IPS-15b (cell line): Measurements from ENCODE around the gene SELENON.
A peak's percentile ranks its signal among the peaks of the same experiment; 100 is the strongest.

Source experiments
- H3K27me3 ChIP-seq: one replicate; pipeline ENCODE4 v1.6.1; 2013; ENCODE audit warnings: low read length; ENCODE audit not compliant: control insufficient read depth, insufficient read depth
- H3K36me3 ChIP-seq: one replicate; pipeline ENCODE4 v1.6.1; 2013; ENCODE audit warnings: low read length; ENCODE audit not compliant: control insufficient read depth, insufficient read depth
- H3K4me1 ChIP-seq: one replicate; pipeline ENCODE4 v1.6.1; 2013; ENCODE audit warnings: mild to moderate bottlenecking, low read length; ENCODE audit not compliant: control insufficient read depth, insufficient read depth
- H3K4me3 ChIP-seq: one replicate; pipeline ENCODE4 v1.5.1; 2013; ENCODE audit warnings: low read depth, low read length
- H3K9ac ChIP-seq: one replicate; pipeline ENCODE4 v1.6.1; 2013; ENCODE audit warnings: low read depth, mild to moderate bottlenecking, low read length
- H3K9me3 ChIP-seq: one replicate; pipeline ENCODE4 v1.6.1; 2013; ENCODE audit warnings: mild to moderate bottlenecking, low read length; ENCODE audit not compliant: control insufficient read depth, insufficient read depth

SELENON gene

DNA sequence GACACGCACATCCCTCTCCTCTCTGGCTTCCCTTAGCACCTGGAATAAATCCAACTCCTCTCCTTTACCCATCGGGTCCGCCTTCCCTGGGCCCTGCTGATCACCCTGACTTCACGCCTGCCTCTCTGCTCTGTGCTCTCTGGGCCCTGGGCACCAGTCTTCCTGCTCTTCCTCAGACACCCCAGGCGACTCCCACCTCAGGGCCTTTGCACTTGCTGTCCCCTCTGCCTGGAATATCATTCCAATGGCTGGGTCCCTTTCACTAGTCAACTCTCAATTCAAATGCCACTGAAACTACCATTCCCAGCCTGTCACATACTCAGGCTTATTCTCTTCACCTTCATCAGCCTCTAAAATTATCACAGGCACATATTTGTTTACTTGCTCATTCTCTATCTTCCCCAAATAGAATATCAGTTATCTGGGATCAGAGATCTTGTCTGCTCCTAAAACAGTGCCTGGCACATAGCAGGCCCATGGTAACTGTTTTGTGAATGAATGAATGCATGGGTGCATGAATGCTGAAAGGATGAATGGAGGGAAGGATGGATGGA, 27.2 kb upstream of the SELENON start:
- no peak overlapping the region for H3K9ac ChIP-seq
- H3K4me1 ChIP-seq: no peaks in the 10 kb centered on the region
- no peaks in the 10 kb centered on the region for H3K9me3 ChIP-seq
- no peak overlapping the region for H3K4me3 ChIP-seq
- no peaks in the 10 kb centered on the region for H3K27me3 ChIP-seq
- H3K36me3 ChIP-seq: peaks cover 6% of the 10 kb centered on the region

DNA sequence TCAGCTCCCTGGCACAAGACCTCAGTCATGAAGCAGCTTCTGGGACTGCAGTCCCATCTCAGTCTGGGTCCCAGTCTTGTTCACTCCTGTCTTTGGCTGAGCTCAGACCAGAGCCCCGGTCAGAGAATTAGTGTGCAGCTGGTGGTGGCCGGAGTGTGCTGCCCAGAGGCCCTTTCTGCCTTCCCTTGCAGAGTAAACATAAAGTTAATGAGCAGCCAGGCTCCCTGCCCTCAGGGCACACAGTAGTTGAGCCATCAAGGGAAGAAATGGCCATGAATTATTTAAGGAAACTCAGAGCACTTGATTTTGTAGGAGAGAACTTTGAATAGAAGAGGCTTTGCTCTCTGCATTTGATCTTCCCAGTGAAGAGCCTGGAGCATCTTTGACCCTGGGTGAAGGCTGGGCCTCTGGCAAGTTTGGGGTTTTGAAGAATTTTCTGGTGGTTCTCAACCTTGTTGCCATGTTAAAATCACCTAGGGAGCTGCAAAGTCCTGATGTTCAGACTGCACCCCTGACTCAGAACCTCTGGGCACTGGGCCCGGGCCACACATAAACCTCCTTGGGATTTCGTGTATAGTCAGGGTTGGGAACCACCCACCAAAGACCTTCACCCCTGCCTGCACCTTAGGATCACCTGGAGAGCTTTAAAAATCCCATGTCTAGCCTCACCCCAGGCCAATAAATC, 26.4 kb upstream of the SELENON start:
- Histone ChIP-seq H3K9ac (no peak overlapping the region), H3K27me3 (no peaks in the 10 kb centered on the region), H3K9me3 (no peaks in the 10 kb centered on the region), H3K4me3 (no peak overlapping the region), H3K36me3 (peaks cover 6% of the 10 kb centered on the region), H3K4me1 (no peaks in the 10 kb centered on the region)

DNA sequence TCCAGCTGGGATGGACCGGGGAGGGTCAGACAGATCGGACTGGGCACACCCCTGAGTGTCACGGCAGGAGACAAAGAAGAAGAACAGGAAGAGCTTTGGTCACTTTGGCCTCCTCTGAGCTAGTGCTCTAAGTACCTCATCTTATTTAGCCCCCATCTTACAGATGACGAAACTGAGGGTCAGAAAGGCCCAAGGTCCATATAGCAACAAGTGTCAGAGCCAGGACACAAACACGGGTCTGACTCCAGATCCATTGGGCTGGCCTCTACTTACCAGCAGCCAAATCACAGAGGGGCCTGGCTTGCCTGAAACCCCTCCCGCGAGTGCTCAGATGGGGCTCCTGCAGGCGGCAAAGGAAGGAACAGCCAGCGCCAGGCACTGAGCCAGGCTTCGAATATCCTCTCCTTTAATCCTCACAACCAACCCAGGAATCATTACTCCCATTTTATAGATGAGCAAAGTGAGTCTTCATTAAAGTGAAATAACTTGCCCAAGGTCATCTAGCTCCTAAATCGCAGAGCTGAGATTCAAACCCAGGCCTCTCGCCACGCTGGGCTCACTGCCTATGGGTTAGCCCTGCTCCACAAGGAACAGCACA, 25.7 kb upstream of the SELENON start:
- Histone ChIP-seq H3K36me3 (peaks cover 6% of the 10 kb centered on the region), H3K27me3 (no peaks in the 10 kb centered on the region), H3K9ac (no peak overlapping the region), H3K9me3 (no peaks in the 10 kb centered on the region), H3K4me3 (no peak overlapping the region), H3K4me1 (no peaks in the 10 kb centered on the region)

DNA sequence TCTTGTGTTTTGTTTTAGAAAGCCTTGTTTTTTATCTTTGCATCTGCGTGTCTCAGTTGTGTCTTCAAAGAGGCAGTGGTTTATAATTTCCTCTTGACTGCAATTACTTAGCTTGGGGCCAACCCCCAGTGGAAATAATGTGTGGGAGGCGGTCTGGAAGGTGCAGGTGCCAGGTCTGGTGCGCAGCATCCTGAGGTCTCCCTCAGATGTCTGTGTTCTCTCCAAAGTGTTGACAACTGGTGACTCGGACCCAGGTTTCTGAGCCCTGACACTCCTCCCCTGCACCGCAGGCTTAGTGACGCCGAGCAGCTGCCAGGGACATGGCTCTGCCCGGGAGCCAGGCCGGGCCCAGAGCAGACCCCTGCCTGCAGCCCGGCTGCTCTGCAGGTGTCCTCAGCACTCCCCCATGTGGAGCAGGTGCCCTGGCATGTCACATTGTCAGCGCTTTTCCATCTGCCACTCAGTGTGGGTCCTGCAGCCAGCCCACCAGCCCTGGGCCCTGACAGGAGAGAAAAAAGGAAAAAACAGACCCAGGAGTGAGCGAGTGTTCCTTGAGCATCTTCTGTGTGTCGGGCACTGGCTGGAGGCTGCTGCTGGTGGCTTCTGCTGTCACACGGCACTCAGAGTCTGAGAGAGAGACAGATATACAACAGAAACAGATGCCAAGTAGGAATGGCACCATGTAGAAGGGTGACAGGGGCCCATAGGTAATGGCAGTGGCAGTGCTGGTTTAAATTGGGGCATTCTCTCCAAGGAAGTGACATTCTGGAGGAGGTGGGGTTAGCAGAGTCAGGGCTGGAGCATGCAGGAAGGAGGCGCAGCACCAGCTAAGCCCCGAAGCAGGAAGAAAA, 24.8 kb upstream of the SELENON start:
- H3K9ac ChIP-seq: no peak overlapping the region
- no peaks in the 10 kb centered on the region for H3K27me3 ChIP-seq
- H3K9me3 ChIP-seq: no peaks in the 10 kb centered on the region
- H3K4me1 ChIP-seq: peaks cover 7% of the 10 kb centered on the region
- H3K36me3 ChIP-seq: peaks cover 6% of the 10 kb centered on the region
- no peak overlapping the region for H3K4me3 ChIP-seq

- Histone ChIP-seq H3K36me3 (peaks cover 3% of the 10 kb centered on the region), H3K27me3 (no peaks in the 10 kb centered on the region), H3K4me3 (no peak overlapping the region), H3K9ac (no peak overlapping the region), H3K9me3 (no peaks in the 10 kb centered on the region), H3K4me1 (peaks cover 18% of the 10 kb centered on the region)
Measured at GRCh38 chr1:25779388-25779787, 20.6 kb upstream of the SELENON start.

- no peaks in the 10 kb centered on the region for H3K9me3 ChIP-seq
- no peak overlapping the region for H3K9ac ChIP-seq
- peaks cover 3% of the 10 kb centered on the region for H3K36me3 ChIP-seq
- H3K4me1 ChIP-seq: peaks cover 18% of the 10 kb centered on the region
- no peak overlapping the region for H3K4me3 ChIP-seq
- no peaks in the 10 kb centered on the region for H3K27me3 ChIP-seq
Measured at GRCh38 chr1:25779894-25780293, 20.1 kb upstream of the SELENON start.

DNA sequence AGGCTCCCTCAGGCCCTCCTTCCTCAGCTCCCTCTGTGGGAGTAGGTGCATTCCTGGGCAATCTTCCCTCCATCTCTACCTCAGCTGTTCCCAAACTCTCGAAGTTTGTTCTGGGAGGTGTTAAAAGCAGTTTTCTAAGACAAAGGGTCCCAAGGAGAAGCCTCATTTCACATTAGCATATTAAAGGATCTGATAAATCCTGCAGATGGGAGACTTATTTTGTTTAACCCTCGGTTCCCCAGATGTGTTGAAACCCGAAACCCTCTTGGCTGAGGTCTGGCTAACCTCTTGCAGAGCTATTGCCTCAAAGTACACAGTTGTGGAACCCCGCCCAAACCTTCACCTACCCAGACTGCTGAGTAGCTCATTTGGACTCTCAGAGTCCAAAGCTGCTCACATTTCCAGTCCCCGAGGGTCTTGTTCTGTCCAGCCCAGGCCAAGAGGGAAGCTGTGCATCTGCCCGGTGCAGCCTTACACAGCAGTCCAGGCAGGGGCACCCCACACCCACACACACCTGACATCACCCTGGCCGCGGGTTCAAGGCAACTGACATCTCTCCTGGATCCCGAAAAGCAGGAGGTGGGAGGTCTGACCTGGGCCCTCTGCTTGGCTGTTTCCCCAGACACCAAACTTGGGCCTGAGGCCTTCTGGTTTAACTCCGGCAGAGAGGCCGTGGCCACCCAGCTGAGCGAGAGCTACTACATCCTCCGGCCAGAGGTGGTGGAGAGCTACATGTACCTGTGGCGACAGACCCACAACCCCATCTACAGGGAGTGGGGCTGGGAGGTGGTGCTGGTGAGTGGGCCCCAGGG, 19.5 kb upstream of the SELENON start:
- Histone ChIP-seq H3K36me3 (no peaks in the 10 kb centered on the region), H3K4me1 (peaks cover 18% of the 10 kb centered on the region), H3K4me3 (no peak overlapping the region), H3K9me3 (no peaks in the 10 kb centered on the region), H3K9ac (peak overlapping the region; percentile 60), H3K27me3 (no peaks in the 10 kb centered on the region)

DNA sequence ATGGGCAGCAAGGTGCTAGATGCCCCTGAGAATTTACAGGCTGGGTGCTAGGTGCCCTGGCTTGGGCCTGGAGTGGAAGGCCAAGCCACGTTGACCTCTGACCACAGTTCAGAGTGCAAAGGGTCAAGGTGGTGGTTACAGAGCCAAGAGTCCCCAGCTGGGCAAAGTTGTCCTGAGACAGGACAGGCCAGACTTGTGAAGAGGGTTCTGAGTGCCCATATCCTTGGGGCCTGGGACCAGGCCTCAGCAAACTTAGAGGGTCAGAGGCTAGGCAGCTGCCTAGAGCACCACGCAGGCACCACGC, 18.9 kb upstream of the SELENON start:
- Histone ChIP-seq H3K9me3 (no peaks in the 10 kb centered on the region), H3K9ac (peak overlapping the region; percentile 60), H3K4me1 (peaks cover 18% of the 10 kb centered on the region), H3K27me3 (no peaks in the 10 kb centered on the region), H3K36me3 (no peaks in the 10 kb centered on the region), H3K4me3 (no peak overlapping the region)

GRCh38 chr1:25782608-25783201, 17.3 kb upstream of the SELENON start:
- no peaks in the 10 kb centered on the region for H3K36me3 ChIP-seq
- H3K4me3 ChIP-seq: no peak overlapping the region
- H3K27me3 ChIP-seq: no peaks in the 10 kb centered on the region
- H3K9me3 ChIP-seq: no peaks in the 10 kb centered on the region
- no peak overlapping the region for H3K9ac ChIP-seq
- peaks cover 18% of the 10 kb centered on the region for H3K4me1 ChIP-seq

DNA sequence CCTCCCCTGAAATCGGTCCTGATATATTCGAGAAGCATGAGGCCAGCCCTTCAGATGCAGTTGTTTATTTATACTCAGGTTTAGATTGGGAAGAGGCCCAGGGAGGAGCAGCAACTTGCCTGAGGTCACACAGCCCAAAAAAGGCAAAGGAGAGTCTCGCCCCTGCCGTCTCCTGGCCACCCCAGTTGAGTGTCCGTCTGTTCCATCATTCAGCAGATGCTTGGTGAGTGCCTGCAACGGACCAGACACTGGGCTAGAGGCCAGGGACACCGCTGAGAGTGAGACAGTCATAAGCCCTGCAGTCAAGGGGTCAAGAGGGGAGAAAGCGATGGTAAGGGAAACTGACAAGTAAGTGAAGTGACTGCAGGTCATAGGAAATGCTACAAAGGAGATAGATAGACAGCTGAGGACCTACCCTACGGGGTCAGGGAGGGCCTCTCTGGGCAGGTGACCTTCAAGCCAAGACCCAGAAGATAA, 15.4 kb upstream of the SELENON start:
- Histone ChIP-seq H3K4me3 (no peak overlapping the region), H3K4me1 (peaks cover 16% of the 10 kb centered on the region)

More for the DNA sequence above, 15.4 kb upstream of the SELENON start:
- Histone ChIP-seq H3K9me3 (no peaks in the 10 kb centered on the region), H3K9ac (no peak overlapping the region), H3K27me3 (no peaks in the 10 kb centered on the region), H3K36me3 (no peaks in the 10 kb centered on the region)
